Measurements from ENCODE around the gene LIMS1.

The LIMS1 gene

GRCh38 chr2:108536911-108537310, 2.6 kb downstream of the LIMS1 start:
- H3K9ac ChIP-seq (ENCODE audit: low read length) = no peak overlapping the region
- H3K4me1 ChIP-seq (ENCODE audit: low read length) = peaks cover 19% of the 10 kb centered on the region
- TF ChIP-seq CTCF (IDR thresholded peaks at IDR 0.05; ENCODE audit: low read depth, low read length) = no peak
- TF ChIP-seq EZH2phosphoT487 (IDR thresholded peaks at IDR 0.05; ENCODE audit: low read depth) = no peak
- H3K36me3 ChIP-seq (replicated peaks; ENCODE audit: low read depth, low read length) = peaks cover 27% of the 10 kb centered on the region
- H4K20me1 ChIP-seq (ENCODE audit: insufficient read depth, low read length) = peaks cover 54% of the 10 kb centered on the region
- no peaks in the 10 kb centered on the region for H3K27me3 ChIP-seq (ENCODE audit: low read depth, low read length)
- peaks cover 73% of the 10 kb centered on the region for H3K79me2 ChIP-seq (ENCODE audit: low read length)
- H3K27ac ChIP-seq (ENCODE audit: low read length) = no peak overlapping the region
- no peaks in the 10 kb centered on the region for H3K9me3 ChIP-seq (ENCODE audit: insufficient read depth, low read length)
- H2AFZ ChIP-seq (ENCODE audit: low read depth, low read length) = no peak overlapping the region
- no peak overlapping the region for H3K4me2 ChIP-seq (ENCODE audit: low read length)
- no peak overlapping the region for H3K4me3 ChIP-seq (ENCODE audit: low read length)

- peaks cover 12% of the 10 kb centered on the region for H3K4me1 ChIP-seq (ENCODE audit: low read length)
- H3K27me3 ChIP-seq (ENCODE audit: low read depth, low read length) = no peaks in the 10 kb centered on the region
- H3K9me3 ChIP-seq (ENCODE audit: insufficient read depth, low read length) = no peaks in the 10 kb centered on the region
- H3K4me3 ChIP-seq (ENCODE audit: low read length) = no peak overlapping the region
- H3K4me2 ChIP-seq (ENCODE audit: low read length) = no peak overlapping the region
- peaks cover 59% of the 10 kb centered on the region for H4K20me1 ChIP-seq (ENCODE audit: insufficient read depth, low read length)
- no peak overlapping the region for H3K9ac ChIP-seq (ENCODE audit: low read length)
- H2AFZ ChIP-seq (ENCODE audit: low read depth, low read length) = no peak overlapping the region
- no peak overlapping the region for H3K27ac ChIP-seq (ENCODE audit: low read length)
- peaks cover 38% of the 10 kb centered on the region for H3K36me3 ChIP-seq (replicated peaks; ENCODE audit: low read depth, low read length)
- H3K79me2 ChIP-seq (ENCODE audit: low read length) = peaks cover 85% of the 10 kb centered on the region
- TF ChIP-seq CTCF (IDR thresholded peaks at IDR 0.05; ENCODE audit: low read depth, low read length) (no peak), EZH2phosphoT487 (IDR thresholded peaks at IDR 0.05; ENCODE audit: low read depth) (no peak)
Measured at GRCh38 chr2:108538000-108538625, 3.8 kb downstream of the LIMS1 start.

- TF ChIP-seq CTCF (IDR thresholded peaks at IDR 0.05; ENCODE audit: low read depth, low read length) (no peak), EZH2phosphoT487 (IDR thresholded peaks at IDR 0.05; ENCODE audit: low read depth) (no peak)
- H3K27ac ChIP-seq (ENCODE audit: low read length) = no peak overlapping the region
Measured at GRCh38 chr2:108541451-108541850, 7.2 kb downstream of the LIMS1 start.

GRCh38 chr2:108542071-108542470, 7.8 kb downstream of the LIMS1 start:
- no peak overlapping the region for H3K9ac ChIP-seq (ENCODE audit: low read length)
- H3K27me3 ChIP-seq (ENCODE audit: low read depth, low read length) = no peaks in the 10 kb centered on the region
- no peak overlapping the region for H3K4me2 ChIP-seq (ENCODE audit: low read length)
- TF ChIP-seq CTCF (IDR thresholded peaks at IDR 0.05; ENCODE audit: low read depth, low read length) (no peak), EZH2phosphoT487 (IDR thresholded peaks at IDR 0.05; ENCODE audit: low read depth) (no peak)
- peaks cover 55% of the 10 kb centered on the region for H4K20me1 ChIP-seq (ENCODE audit: insufficient read depth, low read length)
- H3K4me3 ChIP-seq (ENCODE audit: low read length) = no peak overlapping the region
- H2AFZ ChIP-seq (ENCODE audit: low read depth, low read length) = no peak overlapping the region
- H3K27ac ChIP-seq (ENCODE audit: low read length) = no peak overlapping the region
- peaks cover 41% of the 10 kb centered on the region for H3K36me3 ChIP-seq (replicated peaks; ENCODE audit: low read depth, low read length)
- no peaks in the 10 kb centered on the region for H3K9me3 ChIP-seq (ENCODE audit: insufficient read depth, low read length)
- H3K79me2 ChIP-seq (ENCODE audit: low read length) = peaks cover 85% of the 10 kb centered on the region
- no peaks in the 10 kb centered on the region for H3K4me1 ChIP-seq (ENCODE audit: low read length)

More at GRCh38 chr2:108541451-108541850, 7.2 kb downstream of the LIMS1 start:
- Histone ChIP-seq H3K27me3 (ENCODE audit: low read depth, low read length) (no peaks in the 10 kb centered on the region), H3K79me2 (ENCODE audit: low read length) (peaks cover 87% of the 10 kb centered on the region), H4K20me1 (ENCODE audit: insufficient read depth, low read length) (peaks cover 56% of the 10 kb centered on the region), H3K36me3 (replicated peaks; ENCODE audit: low read depth, low read length) (peaks cover 45% of the 10 kb centered on the region), H3K9ac (ENCODE audit: low read length) (no peak overlapping the region), H3K4me2 (ENCODE audit: low read length) (no peak overlapping the region), H2AFZ (ENCODE audit: low read depth, low read length) (no peak overlapping the region), H3K4me3 (ENCODE audit: low read length) (no peak overlapping the region), H3K4me1 (ENCODE audit: low read length) (peaks cover under 1% of the 10 kb centered on the region), H3K9me3 (ENCODE audit: insufficient read depth, low read length) (no peaks in the 10 kb centered on the region)
